Sigmoid colon (tissue), 4 donors: ENCODE results near the gene MPND.

Experiments used
- POLR2A ChIP-seq, 2 donors: fragments of 450-650 bp; IDR thresholded peaks; one replicate each; pipeline ENCODE4 v1.6.1; 2016; ENCODE audit warnings: antibody characterized with exemption in 2 of 2, mild to moderate bottlenecking in 2 of 2, moderate library complexity in 2 of 2
- POLR2AphosphoS5 ChIP-seq, 4 donors: sonication (generic); formaldehyde crosslinking; IDR thresholded peaks; one replicate each; pipeline ENCODE4 v1.6.1; 2017; ENCODE audit warnings: antibody characterized with exemption in 4 of 4
- TF ChIP-seq, protein P1 (sequence below), 4 experiments: fragments of 450-650 bp in 3 of 4; fragments of 200-600 bp in 1 of 4; IDR thresholded peaks; one replicate each; pipeline ENCODE4 v1.5.1; 2016 to 2019; ENCODE audit warnings: antibody characterized with exemption in 4 of 4, mild to moderate bottlenecking in 3 of 4, moderate library complexity in 2 of 4

DNA sequence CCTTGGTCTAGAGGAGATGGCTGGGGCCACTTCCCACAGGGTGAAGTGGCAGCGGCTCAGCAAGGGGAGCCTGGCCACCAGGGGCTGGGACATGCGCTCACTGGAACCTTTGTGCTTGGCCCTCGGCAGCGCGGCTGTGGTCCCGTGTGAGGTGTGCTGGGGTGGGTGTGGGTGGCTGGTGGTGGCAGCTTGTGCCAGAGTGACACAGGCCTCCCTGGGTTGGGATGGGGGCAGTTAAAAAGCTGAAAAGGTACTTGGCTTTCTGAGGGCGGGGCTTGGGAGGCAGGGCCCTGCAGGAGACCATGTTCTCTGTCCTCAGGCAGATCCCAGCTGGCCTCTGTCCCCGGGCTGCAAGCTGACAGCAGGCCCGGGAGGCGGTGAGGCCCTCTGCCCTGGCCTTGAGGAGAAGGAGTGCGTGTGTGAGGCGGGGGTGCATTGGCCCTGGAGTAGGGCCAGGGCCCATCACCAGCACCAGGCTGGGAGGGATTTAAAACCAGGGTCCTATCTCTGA lies 17.3 kb downstream of the MPND start:
- no peak for TF ChIP-seq POLR2A (IDR thresholded peaks at IDR 0.05)
- TF ChIP-seq, protein P1, sequence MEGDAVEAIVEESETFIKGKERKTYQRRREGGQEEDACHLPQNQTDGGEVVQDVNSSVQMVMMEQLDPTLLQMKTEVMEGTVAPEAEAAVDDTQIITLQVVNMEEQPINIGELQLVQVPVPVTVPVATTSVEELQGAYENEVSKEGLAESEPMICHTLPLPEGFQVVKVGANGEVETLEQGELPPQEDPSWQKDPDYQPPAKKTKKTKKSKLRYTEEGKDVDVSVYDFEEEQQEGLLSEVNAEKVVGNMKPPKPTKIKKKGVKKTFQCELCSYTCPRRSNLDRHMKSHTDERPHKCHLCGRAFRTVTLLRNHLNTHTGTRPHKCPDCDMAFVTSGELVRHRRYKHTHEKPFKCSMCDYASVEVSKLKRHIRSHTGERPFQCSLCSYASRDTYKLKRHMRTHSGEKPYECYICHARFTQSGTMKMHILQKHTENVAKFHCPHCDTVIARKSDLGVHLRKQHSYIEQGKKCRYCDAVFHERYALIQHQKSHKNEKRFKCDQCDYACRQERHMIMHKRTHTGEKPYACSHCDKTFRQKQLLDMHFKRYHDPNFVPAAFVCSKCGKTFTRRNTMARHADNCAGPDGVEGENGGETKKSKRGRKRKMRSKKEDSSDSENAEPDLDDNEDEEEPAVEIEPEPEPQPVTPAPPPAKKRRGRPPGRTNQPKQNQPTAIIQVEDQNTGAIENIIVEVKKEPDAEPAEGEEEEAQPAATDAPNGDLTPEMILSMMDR (IDR thresholded peaks at IDR 0.05), result no peak
- peak in 2 of 4 donors; percentile 17 to 18 for TF ChIP-seq POLR2AphosphoS5 (IDR thresholded peaks at IDR 0.05)
